Colonic mucosa (tissue), 4 donors: ENCODE results near the gene ZNHIT1. TPM values are rescaled to one million over a fixed set of nuclear protein-coding genes. Genes with fewer than 3 reads are reported as not detected.
"Not testable (repeated sequence)": the region's sequence is repeated elsewhere in the genome, so short reads cannot be mapped to it uniquely, and the experiment has no call there.

Experiments
- DNase-seq: peaks from one replicate; pipeline ENCODE4 v3.0.0-alpha.2; 2020
- H3K27ac ChIP-seq: fragments of 200-600 bp; one replicate; pipeline ENCODE4 v1.8.0; 2021
- H3K27me3 ChIP-seq: fragments of 200-600 bp; one replicate; pipeline ENCODE4 v1.8.0; 2021
- H3K36me3 ChIP-seq: fragments of 200-600 bp; one replicate; pipeline ENCODE4 v1.8.0; 2021
- H3K4me1 ChIP-seq: fragments of 200-600 bp; one replicate; pipeline ENCODE4 v1.8.0; 2021; ENCODE audit warnings: mild to moderate bottlenecking
- H3K4me3 ChIP-seq: fragments of 200-600 bp; one replicate; pipeline ENCODE4 v1.8.0; 2021
- H3K9ac ChIP-seq, 2 donors: one replicate each; pipeline ENCODE4 v1.7.0; 2013; ENCODE audit warnings: control low read depth in 2 of 2, low read depth in 2 of 2, low read length in 2 of 2
- H3K9me3 ChIP-seq: fragments of 200-600 bp; one replicate; pipeline ENCODE4 v1.8.0; 2021
- CTCF ChIP-seq: fragments of 200-600 bp; IDR thresholded peaks from one replicate; pipeline ENCODE4 v1.8.0; 2022; ENCODE audit warnings: antibody characterized with exemption, mild to moderate bottlenecking
- intact Hi-C: fragments of 100-400 bp; cut with DNase I; formaldehyde crosslinking; loops from one replicate; pipeline ENCODE4 v1.14.1; 2022
- total RNA-seq, 2 donors: library from RNA; stranded (reverse); fragmentation: NEBNext Ultra II Directional in 1 of 2; extraction: Animal tissue kit (Norgen Biotek cat#: 25700) in 1 of 2; gene quantifications; one replicate each; pipeline ENCODE4 v1.2.1, GENCODE V29; 2021
- donor health status: healthy.
- donor health status: DM: no; HTN: no; CAD: no.
- donor health status: DM: no; HTN: no; CAD: no.

ZNHIT1 gene
- total RNA-seq, 2 donors from 2014 or later: 85.7 to 98.1 TPM

GRCh38 chr7:101195884-101196283 lies 22.1 kb upstream of the ZNHIT1 start:
- no peak for DNase-seq
- intact Hi-C loops: no loop called here
- TF ChIP-seq CTCF: no peak
- Histone ChIP-seq H3K27ac (no peak overlapping the region), H3K9ac (no peak overlapping the region), H3K36me3 (no peaks in the 10 kb centered on the region), H3K27me3 (no peaks in the 10 kb centered on the region), H3K4me3 (no peak overlapping the region), H3K4me1 (no peaks in the 10 kb centered on the region), H3K9me3 (no peaks in the 10 kb centered on the region)

GRCh38 chr7:101197991-101198390 lies 20.0 kb upstream of the ZNHIT1 start:
- no peak for TF ChIP-seq CTCF
- DNase-seq: no peak
- intact Hi-C loops: no loop called here
- H3K9ac ChIP-seq: no peak overlapping the region
- H3K4me1 ChIP-seq: no peaks in the 10 kb centered on the region
- no peaks in the 10 kb centered on the region for H3K36me3 ChIP-seq
- no peak overlapping the region for H3K27ac ChIP-seq
- H3K4me3 ChIP-seq: no peak overlapping the region
- peaks cover 8% of the 10 kb centered on the region for H3K27me3 ChIP-seq
- no peaks in the 10 kb centered on the region for H3K9me3 ChIP-seq

GRCh38 chr7:101198476-101198875 lies 19.5 kb upstream of the ZNHIT1 start:
- H3K27me3 ChIP-seq: peaks cover 8% of the 10 kb centered on the region
- intact Hi-C loops: no loop called here
- TF ChIP-seq CTCF: no peak
- no peak overlapping the region for H3K27ac ChIP-seq
- no peak overlapping the region for H3K4me3 ChIP-seq
- no peaks in the 10 kb centered on the region for H3K4me1 ChIP-seq
- H3K9ac ChIP-seq: no peak overlapping the region
- H3K9me3 ChIP-seq: no peaks in the 10 kb centered on the region
- no peaks in the 10 kb centered on the region for H3K36me3 ChIP-seq
- no peak for DNase-seq

DNA sequence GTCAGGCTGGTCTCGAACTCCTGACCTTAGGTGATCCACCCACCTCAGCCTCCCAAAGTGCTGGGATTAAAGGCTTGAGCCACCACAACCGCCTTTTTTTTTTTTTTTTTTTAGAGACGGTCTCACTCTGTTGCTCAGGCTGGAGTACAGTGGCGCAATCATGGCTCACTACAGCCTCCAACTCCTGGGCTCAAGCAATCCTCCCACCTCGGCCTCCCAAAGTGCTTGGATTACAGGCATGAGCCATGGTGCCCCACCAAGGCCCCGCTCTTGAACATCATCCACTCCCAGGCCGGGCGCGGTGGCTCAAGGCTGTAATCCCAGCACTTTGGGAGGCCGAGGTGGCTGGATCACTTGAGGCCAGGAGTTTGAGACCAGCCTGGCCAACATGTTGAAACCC lies 18.4 kb upstream of the ZNHIT1 start:
- H3K27ac ChIP-seq, DNase-seq, intact Hi-C loops, H3K36me3 ChIP-seq, H3K4me1 ChIP-seq, H3K9me3 ChIP-seq, H3K27me3 ChIP-seq, H3K4me3 ChIP-seq, H3K9ac ChIP-seq: not testable (repeated sequence)

GRCh38 chr7:101200504-101200861 lies 17.5 kb upstream of the ZNHIT1 start:
- peaks cover 8% of the 10 kb centered on the region for H3K27me3 ChIP-seq
- H3K4me1 ChIP-seq: no peaks in the 10 kb centered on the region
- H3K27ac ChIP-seq: peak overlapping the region; percentile 66
- H3K36me3 ChIP-seq: no peaks in the 10 kb centered on the region
- no peaks in the 10 kb centered on the region for H3K9me3 ChIP-seq
- intact Hi-C loops: no loop called here
- H3K9ac ChIP-seq: peak overlapping the region; percentile 48 to 78
- TF ChIP-seq CTCF: no peak
- peak overlapping the region; percentile 32 for H3K4me3 ChIP-seq
- DNase-seq: no peak

GRCh38 chr7:101200862-101201599 lies 16.9 kb upstream of the ZNHIT1 start, which contains the start of gene MOGAT3:
Gene MOGAT3, minus strand, starts transcription at chr7:101201036. Its CDS starts 182 bp downstream, at chr7:101200854.
- Histone ChIP-seq H3K4me3 (peak within 1 kb of the TSS; percentile 32), H3K27ac (peak within 1 kb of the TSS; percentile 78), H3K9me3 (no peaks in the 10 kb centered on the region), H3K27me3 (peaks cover 8% of the 10 kb centered on the region), H3K4me1 (no peaks in the 10 kb centered on the region), H3K36me3 (no peaks in the 10 kb centered on the region), H3K9ac (peak within 1 kb of the TSS; percentile 73 to 78)
- no peak for TF ChIP-seq CTCF
- peak; percentile 95 for DNase-seq
- intact Hi-C loops: no loop called here
